GM15510 (cell line): ENCODE results near the gene DDIT3.
A peak's percentile ranks its signal among the peaks of the same experiment; 100 is the strongest.

ENCODE experiments used
- POLR2A ChIP-seq: IDR thresholded peaks from 3 replicates; pipeline ENCODE4 v1.6.1; 2011; ENCODE audit warnings: borderline replicate concordance; ENCODE audit not compliant: insufficient read length; ENCODE audit errors: extremely low read depth

The DDIT3 gene, protein sequence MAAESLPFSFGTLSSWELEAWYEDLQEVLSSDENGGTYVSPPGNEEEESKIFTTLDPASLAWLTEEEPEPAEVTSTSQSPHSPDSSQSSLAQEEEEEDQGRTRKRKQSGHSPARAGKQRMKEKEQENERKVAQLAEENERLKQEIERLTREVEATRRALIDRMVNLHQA

DNA sequence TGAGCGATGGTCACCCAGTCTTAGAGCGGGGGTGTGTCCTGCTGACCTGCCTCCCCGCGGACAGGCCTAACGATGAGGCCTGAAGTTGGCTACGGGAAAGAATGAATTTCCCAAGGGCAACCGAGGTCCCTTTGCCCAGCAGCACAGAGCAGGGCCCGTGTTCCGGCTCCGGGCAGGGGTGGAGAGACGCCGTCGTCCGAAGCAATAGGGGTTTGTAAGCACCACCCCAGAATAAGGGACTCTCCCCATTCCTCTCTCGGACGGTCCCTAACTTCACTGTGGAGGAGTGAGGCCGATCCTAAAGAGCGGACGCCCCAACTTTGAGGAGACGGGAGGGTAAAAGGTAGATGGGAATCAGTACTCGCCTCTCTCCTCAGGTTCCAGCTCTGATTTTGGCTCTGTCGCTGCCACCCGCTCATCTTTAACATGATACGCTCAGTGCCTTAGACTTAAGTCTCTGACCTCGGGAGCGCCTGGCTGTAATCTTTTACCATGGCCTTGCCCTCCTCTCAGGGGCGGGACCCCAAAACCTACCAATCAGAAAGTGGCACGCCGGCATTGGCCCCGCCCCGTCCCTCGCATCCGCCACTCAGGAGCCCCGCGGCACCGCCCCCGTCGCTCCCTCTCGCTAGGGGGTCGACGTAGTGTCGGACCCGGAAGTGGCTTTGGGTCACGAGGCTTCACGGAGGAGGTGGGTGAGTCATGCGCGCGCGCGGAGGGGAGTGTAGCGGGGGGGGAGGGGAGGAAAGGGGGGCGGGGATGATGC, at the start of gene DDIT3:
Gene DDIT3 (minus strand): TSS at position 462 of the 766 bp plus-strand sequence. CDS start 3,108 bp downstream, outside the sequence.
- peak; percentile 99 for TF ChIP-seq POLR2A

DNA sequence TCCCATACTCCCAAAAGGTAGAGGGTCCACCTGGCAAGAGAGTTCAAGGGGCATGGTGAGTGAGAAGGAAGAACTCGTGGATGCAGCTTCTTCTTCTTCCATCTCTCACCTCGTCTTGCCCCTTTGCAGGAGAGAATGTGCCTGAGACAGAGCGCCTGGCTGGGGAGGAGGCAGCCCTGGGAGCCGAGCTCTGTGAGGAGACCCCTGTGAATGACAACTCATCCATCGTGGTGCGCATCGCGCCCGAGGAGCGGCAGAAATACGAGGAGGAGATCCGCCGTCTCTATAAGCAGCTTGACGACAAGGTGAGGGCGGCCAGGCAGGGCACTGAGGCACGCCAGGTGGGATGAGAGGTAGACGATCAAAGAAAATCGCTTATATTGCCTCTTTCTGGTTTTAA, 49.5 kb upstream of the DDIT3 start:
- TF ChIP-seq POLR2A = no peak

DNA sequence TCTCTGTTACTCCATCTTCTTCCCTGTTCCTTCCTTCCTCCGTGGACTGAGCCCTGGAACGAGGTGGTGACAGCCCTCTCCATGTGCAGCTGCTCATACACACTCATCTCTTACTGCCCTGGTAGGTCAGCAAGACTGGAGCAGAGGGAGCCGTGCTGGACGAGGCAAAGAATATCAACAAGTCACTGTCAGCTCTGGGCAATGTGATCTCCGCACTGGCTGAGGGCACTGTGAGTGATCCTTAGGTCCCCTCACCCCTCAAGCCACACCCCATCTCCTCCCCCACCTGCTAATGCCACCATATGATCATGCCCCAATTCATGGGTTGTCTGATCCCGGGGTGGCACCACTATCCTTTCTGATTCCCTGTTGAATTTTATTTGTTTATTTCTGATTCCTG, 48.5 kb upstream of the DDIT3 start:
- TF ChIP-seq POLR2A = no peak

DNA sequence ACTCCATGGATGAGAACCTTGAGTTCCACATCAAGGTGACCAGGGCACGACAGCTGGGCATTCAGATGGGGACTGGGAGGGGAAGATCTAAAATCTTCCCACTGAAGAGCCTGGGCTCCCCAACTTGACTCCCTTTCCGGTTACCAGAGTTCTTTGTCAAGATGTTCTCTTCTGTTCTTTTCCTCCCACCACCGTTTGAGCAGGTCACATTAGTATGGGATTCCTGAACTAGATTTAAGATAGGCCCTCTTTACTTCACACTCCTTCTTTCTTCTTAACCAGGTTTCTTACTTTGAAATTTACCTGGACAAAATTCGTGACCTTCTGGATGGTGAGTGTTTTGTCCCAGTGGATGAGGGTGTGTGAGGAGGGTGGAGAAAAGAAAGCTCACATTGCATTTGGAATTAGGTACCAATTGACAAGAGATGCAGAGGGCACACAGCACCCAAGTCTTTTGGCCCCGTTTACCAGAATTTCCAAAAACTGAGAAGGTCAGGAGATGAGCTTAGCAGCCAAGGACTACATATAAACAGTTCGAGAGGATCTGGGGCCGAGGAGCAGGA, 43.9 kb upstream of the DDIT3 start:
- TF ChIP-seq POLR2A = no peak

DNA sequence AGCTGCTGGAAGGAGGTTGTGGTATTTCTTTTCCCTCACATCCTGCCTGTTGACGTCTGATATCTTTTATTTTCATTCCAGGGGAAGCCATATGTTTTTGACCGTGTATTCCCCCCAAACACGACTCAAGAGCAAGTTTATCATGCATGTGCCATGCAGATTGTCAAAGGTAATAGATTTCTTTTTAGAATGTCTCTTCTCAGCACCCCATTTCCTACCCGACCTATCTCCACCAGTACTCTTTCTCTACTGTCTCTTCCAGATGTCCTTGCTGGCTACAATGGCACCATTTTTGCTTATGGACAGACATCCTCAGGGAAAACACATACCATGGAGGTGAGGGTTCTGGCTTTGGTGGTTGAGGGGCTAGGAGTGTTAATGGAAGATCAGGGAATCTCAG, 43.0 kb upstream of the DDIT3 start:
- no peak for TF ChIP-seq POLR2A

DNA sequence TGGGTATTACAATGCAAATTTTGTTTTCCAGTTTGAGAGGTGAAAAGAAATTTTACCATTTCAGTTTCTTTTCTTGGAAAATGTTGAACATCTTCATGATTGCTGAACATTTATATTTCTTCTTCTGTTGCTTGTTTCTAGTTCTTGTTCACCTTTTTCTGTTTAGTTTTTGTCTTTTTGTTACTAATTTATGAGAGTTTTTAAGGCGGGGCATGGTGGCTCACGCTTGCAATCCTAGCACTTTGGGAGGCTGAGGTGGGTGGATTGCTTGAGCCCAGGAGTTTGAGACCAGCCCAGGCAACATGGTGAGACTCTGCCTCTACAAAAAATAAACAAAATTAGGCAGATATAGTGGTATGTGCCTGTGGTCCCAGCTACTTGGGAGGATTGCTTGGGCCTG, 40.2 kb upstream of the DDIT3 start:
- TF ChIP-seq POLR2A = no peak

DNA sequence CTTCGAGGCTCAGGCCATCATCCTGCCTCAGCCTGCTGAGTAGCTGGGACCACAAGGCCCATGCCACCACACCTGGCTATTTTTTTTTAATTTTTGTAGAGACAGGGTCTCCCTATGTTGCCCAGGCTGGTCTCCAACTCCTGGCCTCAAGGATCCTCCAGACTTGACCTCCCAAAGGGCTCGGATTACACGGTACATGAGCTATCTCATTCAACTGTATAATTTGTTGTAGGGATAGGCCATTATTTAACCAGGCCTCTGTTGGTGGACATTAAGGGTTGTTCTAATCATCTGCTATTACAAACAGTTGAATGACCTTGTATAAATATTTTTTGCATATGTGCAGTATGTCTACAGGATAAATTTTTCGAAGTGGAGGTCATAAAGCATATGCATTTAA, 38.5 kb upstream of the DDIT3 start:
- no peak for TF ChIP-seq POLR2A

DNA sequence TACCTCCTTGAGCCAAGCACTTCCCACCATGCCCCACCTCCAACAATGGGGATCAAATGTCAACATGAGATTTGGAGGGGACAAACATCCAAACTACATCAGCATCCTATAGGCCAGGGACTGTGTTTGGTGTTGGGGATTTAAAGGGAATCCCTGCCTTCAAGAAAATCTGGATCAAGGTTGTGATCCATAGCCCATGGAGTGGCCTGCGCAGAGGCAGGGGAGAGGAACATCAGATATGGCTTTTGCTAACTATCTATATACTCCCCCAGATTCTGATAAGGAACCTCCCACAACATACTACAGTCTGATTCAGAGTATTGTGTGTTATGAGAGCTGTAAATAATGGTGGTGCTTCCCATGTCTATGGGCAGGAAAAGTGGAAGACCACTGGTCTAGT, 34.6 kb upstream of the DDIT3 start:
- no peak for TF ChIP-seq POLR2A

DNA sequence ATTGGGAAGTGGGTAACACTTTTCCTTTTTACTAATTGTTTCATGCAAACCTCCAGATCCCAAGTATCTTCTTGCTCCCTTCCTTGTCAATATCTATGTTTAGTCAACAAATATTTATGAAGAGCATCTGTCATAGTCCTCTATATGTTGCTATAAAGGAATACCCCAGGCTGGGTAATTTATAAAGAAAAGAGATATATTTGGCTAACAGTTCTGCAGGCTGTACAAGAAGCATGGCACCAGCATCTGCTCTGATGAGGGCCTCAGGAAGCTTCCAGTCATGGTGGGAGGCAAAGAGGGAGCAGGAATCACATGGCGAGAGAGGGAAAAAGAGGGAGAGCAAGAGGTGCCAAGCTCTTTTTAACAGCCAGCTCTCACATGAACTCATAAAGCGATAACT, 34.1 kb upstream of the DDIT3 start:
- TF ChIP-seq POLR2A = no peak

DNA sequence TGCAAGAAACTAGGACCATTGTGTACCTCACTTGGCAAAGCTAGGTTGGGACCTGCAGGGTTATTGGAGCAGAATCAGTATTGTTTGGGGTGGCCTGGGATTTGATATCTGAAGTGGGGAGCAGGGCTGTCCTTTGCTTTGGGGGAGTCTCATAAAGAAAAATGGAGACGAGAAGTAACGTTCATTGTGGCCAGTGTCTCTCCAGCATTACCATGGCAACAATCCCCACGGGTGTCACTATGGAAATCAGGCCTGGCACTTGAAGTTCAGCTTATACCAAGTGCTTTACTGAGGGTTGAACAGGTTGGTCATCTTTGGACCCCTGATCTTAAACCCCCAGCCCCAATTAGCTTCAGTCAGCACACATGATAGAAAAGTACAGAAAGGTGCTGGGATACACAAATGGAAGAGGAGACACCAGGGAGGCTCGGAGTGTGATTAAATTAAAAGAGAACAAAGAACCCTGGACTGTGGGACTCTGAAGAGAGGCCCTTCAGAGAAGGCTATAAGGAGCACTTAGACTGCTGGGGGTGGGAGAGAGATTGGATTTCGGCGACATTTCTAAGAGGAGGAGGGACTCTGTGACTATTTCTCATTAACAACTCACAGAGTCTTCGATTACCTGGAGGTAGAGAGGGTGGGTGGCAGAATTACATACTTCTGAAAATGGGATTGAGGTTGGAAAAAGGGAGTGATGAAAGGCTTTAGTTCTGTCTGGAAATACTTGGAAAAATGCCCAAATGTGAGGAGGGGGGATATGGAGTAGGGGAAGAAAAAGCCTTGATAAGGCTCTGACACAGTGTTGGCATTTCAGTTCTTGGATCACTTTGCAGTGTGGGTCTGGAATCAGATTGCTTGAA, 33.3 kb upstream of the DDIT3 start:
- TF ChIP-seq POLR2A = no peak

DNA sequence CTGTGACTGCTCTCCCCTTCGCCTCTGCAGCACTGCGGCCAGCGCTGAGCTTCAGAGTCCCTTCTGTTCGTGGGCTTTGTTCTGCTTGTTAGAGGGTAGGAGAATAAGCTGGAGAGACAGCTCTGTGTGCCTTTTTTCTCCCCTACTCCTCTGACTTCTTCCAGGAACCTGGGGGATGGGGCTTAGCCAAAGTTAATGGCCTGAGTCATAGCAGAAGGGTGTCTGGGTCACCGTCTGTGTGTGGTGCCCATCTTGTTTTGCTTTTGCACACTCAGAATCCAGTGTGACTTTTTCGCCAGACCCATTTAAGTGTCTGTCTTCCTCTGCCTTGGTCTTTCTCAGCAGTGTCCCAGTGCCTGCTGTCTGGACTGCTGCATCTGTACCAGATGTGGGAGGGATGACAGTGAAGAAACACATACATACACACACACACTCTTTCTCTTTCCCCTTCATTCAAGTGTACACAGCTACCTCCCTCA, 32.6 kb upstream of the DDIT3 start:
- TF ChIP-seq POLR2A = no peak

DNA sequence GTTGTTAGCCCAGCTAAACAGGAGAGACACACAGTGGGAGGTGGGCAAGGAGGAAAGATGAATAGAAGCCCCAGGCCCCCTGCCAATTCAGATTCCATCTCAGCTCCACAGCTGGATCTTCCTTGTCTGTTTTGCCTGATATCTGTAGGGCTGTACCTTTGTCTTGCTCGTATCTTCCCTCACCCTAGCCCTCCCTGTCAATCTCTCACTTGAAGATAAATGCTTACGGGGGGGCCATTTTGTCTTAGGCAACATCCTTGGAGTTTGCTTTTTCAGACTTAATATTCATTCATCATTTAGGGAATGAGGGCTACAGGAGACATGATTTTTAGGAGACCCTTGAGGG, 32.0 kb upstream of the DDIT3 start:
- no peak for TF ChIP-seq POLR2A

DNA sequence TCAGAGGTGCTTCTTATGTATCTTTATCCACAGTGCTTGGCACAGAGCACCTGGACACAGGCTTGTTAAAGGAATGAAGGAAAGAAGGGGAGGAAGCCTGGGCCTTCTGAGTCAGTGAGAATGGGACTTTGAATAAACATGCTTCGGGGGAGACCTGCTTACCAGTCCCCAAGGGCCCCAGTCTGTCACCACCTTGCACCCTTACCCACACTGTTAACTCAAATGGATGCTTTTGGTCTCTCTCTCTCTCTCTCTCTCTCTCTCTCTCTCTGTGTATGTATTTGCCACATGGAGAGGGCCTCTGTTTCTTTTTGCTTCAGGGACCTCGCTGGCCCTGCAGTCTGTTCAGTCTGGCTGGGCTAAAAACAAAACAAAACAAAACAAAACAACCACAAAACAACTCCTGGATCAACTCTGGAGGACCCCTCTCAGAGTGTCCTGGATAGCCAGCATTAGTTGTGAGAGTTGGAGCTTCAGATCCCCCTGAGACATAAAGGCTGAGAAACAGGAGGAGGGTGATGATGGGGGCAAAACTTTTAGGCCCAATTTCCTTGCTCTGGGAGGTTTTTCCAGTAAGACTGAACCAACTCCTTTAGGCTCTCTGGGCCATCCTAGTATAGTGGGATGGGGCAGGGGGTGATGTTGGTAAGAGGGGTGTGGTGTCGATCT, 31.5 kb upstream of the DDIT3 start:
- TF ChIP-seq POLR2A = no peak
